GM18511 (cell line): ENCODE results near the gene CD27.
"Not testable (repeated sequence)": the region's sequence is repeated elsewhere in the genome, so short reads cannot be mapped to it uniquely, and the experiment has no call there.

Experiments
- ATAC-seq: cut with Tn5 transposase; IDR thresholded peaks from one replicate; pipeline ENCODE4 v1.9.1; 2021; ENCODE audit warnings: mild to moderate bottlenecking, moderate library complexity; ENCODE audit not compliant: unreplicated experiment

The CD27 gene

DNA sequence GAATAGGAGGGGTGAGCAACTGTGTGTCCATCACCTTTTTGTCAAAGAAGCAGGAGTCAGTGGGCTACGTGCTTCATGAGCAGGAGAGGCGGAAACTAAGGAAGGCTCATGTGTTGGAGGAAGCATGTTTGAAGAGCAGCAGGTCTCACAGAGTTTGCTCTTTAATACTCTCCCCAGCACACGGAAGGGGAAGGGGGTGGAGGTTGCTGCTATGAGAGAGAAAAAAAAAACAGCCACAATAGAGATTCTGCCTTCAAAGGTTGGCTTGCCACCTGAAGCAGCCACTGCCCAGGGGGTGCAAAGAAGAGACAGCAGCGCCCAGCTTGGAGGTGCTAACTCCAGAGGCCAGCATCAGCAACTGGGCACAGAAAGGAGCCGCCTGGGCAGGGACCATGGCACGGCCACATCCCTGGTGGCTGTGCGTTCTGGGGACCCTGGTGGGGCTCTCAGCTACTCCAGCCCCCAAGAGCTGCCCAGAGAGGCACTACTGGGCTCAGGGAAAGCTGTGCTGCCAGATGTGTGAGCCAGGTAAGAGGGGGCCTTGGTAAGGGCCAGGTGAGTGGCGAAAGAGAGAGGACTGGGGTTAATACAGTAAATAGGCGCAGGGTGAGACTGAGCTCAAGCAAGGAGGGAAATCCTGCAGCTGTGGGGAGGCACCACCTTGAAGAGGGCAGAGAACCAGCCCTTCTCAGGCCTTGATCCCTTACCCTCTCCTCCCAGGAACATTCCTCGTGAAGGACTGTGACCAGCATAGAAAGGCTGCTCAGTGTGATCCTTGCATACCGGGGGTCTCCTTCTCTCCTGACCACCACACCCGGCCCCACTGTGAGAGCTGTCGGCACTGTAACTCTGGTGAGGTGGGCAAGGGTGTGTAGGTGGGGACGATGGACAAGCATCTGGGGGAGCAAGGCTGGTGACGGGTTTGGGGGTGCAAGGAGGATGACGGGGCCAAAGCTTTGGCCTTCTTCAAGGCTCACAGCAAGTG is at the start of gene CD27:
CD27 (plus strand) TSS at position 252 of the 985 bp plus-strand sequence; CDS start at position 393, 141 bp downstream.
- no peak for ATAC-seq

- ATAC-seq = no peak
Measured at GRCh38 chr12:6396031-6396430, 48.7 kb upstream of the CD27 start.

- ATAC-seq = no peak
Measured at GRCh38 chr12:6399884-6400644, 44.7 kb upstream of the CD27 start.

- ATAC-seq = no peak
Measured at GRCh38 chr12:6404390-6404789, 40.4 kb upstream of the CD27 start.

DNA sequence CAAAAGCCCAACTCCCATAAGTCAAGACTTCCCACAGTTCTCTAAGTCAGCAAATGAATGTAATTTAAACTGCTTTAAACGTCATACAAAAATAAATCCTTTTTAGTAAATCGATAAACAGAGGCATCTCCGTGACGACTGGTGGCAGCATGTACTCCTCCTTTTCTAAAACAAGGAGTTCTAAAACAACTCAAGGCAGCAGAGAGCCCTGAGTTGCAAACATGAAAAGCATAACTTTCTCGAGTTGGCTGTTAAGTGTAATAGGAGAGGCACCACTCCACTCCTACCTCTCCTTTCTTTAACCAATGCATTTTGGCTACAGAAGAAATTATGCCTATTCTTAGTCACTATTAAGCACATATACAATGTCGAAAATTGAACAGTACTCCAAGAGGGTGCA is 38.8 kb upstream of the CD27 start:
- ATAC-seq = no peak

DNA sequence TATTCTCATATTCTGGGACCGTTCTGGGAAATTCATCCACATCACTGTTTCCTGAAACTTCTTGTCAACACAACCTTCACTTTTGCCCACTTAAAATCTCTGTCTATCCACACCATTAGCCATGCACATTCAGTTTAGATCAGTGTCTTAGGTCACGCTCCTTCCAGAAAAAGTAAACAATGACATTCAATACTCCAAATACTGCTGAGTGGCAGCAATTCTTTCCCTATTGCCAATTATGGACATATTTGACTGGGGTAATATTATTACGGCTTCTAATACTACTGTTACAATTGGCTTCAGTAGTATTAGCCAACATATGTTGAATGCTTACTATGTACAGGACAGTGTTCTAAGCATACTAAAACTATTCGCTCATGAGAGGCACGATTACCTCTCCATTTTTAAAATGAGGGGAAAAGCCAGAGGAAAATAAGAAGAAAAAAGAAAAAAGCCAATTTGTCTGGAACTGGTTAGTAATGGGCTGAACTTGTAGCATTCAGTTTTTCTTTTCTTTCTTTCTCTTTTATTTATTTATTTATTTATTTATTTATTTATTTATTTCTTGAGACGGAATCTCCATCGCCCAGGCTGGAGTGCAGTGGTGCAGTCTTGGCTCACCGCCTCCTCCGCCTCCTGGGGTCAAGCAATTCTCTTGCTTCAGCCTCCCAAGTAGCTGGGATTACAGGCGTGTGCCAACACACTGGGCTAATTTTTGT is 37.4 kb upstream of the CD27 start:
- ATAC-seq = no peak

DNA sequence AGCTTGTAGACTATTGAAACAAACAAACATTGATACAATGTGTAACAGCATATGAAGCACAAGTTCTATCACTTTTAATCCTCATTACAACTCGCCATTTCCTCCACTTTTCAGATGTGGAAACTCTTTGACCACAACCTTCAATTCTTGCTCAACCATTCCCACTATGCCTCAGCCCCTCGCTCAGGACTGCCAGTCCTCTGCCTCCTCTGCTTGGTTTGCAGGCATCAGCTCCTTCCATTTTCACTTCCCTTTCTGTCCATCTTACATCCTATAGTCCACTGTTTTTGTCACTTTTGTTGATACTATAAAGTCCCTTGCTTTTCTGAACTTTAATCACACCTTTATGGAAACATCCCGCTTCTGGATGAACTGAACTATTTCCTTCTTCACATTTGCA is 28.2 kb upstream of the CD27 start:
- ATAC-seq = no peak

DNA sequence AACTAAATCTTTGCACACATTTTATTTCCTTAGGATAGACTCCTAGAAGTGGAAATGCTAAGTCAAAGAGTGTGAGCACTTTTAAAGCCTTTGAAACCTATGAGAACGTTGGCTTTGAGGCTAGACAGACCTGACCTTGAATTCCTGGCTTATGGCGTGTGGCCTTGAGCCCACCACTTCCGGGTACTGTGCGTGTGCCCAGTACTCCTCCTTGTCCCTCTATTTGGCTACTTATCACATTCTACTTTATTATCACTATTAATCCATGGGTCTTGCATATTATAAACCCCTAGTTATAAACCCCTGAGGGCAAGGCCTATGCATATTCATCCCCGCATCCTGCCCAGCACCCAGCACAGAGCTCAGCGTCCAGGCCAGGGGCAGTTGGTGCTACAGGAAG is 26.0 kb upstream of the CD27 start:
- ATAC-seq = no peak

DNA sequence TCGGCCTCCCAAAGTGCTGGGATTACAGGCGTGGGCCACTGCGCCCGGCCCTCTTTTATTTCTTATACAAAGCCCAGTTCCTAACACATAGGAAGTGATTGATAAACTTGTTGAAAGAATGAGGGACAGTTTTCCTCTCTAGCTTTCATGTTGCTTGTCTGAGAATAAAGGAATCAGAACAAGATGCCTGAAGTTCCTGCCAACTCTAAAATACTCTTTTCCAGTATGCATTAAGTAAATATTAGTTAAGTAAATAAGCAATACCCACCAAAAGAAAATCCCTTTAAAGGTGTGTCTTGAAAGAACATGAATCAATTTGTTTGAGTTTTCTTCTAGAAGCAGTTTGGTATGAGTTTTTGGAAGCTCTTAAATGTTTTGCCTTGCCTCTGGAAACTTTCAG is 24.4 kb upstream of the CD27 start:
- no peak for ATAC-seq

DNA sequence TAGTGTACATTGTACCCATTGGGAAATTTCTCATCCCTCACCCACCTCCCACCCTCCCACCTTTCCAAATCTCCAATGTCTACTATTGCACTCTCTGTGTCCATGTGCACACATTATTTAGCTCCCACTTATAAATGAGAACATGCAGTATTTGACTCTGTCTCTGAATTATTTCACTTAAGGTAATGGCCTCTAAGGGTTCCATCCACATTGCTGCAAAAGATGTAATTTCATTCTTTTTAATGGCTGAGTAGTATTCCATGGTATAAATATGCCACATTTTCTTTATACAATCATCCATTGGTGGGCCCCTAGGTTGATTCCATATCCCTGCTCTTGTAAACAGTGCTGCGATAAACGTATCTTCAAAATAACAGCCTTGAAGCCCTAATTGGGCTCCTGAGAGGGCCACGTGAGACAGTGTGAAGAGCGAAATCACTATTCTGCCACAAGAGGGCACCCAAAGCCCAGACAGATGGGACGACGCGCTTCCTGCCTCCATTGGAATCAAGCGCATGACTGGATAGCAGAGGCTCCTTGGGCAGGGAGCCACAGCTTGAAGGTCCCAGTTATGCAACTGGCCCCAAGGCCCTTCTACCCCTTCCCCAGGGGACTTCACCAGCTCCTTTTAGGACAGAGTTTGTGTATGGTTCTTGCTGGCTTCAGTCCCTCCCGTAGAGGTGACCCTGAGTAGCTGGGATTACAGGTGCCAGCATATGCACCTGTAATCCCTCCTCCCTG is 21.3 kb upstream of the CD27 start:
- ATAC-seq = peak; percentile 40

DNA sequence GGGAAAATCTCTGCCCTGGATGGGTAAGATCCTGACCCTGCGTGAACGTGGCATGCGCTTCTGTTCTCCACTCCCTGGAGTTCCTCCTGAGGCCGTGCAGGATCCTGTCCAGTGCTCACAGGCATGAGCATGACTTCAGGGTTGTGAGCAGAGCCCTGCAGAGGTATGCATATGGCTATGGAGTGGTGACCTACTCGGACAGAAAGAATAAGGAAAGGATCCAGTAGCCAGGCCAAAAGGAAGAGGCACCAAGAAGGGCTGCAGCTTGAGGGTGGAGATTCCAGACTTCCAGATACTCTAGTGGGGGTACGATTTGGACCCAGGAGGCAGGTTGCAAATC is 20.8 kb upstream of the CD27 start:
- ATAC-seq = no peak

DNA sequence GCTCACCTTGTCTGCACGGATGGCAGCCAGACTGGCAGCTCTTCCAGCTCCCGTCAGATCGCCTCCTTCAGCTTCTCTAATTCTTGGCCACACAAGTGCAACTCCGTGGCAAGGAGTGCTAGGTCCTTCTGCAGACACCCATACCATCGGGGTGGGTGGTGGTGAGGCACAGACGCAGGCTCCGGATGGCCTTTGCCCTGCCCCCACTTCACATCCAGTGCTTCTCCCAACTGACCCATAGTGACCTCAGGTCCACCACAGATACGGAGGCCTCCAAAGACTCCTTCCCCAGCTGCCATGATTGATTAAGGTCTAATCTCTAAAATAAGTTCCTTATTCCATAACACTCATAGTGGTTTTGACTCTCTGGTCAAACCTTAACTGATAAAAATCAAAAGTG is 19.9 kb upstream of the CD27 start:
- no peak for ATAC-seq

DNA sequence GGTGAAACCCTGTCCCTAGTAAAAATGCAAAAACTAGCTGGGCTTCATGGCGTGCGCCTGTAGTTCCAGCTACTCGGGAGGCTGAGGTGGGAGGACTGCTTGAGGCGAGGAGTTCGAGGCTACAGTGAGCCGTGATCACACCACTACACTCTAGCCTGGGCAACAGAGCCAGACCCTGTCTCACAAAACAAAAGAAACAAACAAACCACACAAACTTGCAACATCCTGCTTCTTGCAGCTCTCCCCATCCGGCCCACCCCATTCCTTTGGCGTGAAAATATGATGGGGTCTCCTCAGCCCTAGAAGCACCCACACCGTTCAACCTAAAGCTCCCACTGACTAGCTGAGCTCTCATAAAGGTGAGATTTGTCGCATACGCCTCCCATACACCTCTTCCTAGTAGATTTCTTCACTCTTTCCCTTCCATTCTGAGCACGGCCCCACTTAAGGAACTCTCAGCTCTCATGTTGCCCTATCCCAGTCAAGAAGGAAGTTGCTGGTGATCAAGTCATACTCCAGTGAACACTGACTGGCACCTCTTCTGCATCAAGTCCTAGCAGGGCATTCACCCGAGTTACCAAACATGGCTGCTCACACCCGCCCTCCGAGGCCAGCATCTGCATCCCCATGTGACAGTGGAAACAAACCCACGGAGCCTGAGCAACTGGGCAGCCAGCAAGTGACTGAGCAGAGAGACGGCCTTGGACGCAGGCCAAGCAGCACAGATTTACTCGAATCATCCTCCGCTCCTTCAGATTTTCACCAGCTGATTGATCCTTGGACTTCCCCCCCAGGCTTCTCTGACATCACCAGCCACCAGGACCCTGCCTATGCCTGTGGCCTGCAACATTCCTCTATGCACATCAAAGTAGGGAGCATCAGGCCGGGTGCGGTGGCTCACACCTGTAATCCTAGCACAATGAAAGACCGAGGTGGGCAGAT is 18.9 kb upstream of the CD27 start:
- ATAC-seq = no peak

GRCh38 chr12:6426882-6427671 is 17.7 kb upstream of the CD27 start:
- ATAC-seq = peak; percentile 79

GRCh38 chr12:6427796-6428195 is 17.0 kb upstream of the CD27 start:
- ATAC-seq = not testable (repeated sequence)

DNA sequence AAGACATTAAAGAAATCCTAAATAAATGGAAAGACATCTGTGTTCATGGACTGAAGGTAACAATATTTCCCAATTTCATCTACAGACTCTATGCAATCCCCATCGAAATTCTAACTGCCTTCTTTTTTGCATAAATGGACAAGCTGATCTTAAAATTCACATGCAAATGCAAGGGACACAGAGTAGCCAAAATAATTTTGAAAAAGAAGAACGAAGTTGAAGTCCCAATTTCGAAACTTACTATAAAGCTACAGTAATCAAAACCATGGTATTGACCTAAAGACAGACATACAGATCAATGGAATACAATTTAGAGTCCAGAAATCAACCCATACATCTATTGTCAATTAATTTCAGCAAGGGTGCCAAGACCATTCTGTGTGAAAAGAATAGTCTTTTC is 16.4 kb upstream of the CD27 start:
- ATAC-seq = no peak

DNA sequence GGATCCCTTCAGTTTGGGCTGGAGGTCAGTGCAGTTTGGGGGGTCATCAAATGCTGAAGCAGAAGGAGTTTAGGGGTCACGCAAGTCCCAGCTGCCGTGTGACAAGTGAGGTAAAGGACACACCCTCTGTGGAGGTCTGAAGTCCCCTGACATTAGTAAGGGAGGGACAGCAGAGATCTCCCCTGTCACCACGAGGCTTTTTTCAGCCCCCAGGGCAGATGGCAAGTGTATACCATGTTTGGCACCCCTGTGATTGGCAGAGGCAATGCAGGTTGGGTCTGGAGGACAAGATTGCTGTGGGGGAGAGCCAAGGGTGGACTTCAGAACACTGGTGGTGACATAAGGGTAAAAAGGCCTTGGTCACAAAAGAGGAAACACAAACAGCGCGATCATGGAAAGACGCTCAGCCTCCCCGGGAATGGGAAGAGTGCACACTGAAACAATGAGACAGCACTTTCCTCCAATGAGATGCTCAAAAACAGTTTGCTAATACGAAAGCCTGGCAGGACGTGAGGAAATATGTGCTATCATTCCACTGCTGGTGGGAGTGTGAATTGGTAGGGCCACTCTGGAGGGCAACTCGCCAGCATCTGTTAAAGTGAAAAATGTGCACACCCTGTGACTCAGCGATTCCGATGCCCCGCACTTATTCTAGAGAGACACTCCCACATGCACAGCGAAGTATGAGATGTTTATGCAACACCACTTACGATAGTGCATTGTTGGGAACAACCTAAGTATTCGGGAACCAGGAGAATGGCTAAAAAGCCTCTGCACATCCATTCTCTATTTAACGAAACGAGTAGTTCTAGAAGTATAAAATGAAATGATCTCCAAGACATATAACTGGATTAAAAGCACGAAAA is 14.4 kb upstream of the CD27 start:
- ATAC-seq = no peak

DNA sequence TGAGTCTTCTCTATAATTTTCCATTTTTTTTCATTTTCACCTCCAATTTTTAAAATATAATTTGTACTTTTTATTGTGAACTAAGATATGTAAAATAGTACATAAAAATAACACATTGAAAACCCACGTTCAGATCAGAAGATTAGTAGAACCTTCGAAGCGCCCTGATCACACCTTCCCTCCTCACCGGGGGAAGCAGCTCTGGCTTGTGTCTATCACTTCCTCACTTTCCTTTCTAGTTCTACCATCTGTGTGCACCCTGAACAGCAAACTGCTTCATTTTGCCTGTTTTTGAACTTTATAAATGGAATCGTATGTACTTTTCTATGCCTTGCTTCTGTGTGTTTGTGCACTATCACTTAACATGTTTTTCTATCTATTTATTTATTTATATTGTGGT is 11.8 kb upstream of the CD27 start:
- ATAC-seq = no peak
